GM19455 (cell line): ENCODE data around the gene ABCC5.
A peak's percentile ranks its signal among the peaks of the same experiment; 100 is the strongest.
"Not testable (repeated sequence)": the region's sequence is repeated elsewhere in the genome, so short reads cannot be mapped to it uniquely, and the experiment has no call there.

Source experiments
- ATAC-seq: cut with Tn5 transposase; IDR thresholded peaks from one replicate; pipeline ENCODE4 v1.9.1; 2021; ENCODE audit not compliant: unreplicated experiment

ABCC5 gene

GRCh38 chr3:184016811-184017671 is 643 bp downstream of the ABCC5 start:
- ATAC-seq: peak; percentile 69

GRCh38 chr3:184016169-184016570 is 1.5 kb downstream of the ABCC5 start:
- no peak for ATAC-seq

GRCh38 chr3:184015381-184016019 is 2.2 kb downstream of the ABCC5 start:
- ATAC-seq: no peak

GRCh38 chr3:184011937-184012889 is 5.5 kb downstream of the ABCC5 start:
- no peak for ATAC-seq

- no peak for ATAC-seq
Observed at GRCh38 chr3:184011230-184011876, 6.3 kb downstream of the ABCC5 start.

- no peak for ATAC-seq
Observed at GRCh38 chr3:184008161-184008560, 9.5 kb downstream of the ABCC5 start.

GRCh38 chr3:184007143-184007813 is 10.4 kb downstream of the ABCC5 start:
- ATAC-seq: not testable (repeated sequence)

GRCh38 chr3:184005941-184006507 is 11.7 kb downstream of the ABCC5 start:
- no peak for ATAC-seq

- ATAC-seq: no peak
Observed at GRCh38 chr3:184004476-184004875, 13.2 kb downstream of the ABCC5 start.

- no peak for ATAC-seq
Observed at GRCh38 chr3:184003187-184003967, 14.3 kb downstream of the ABCC5 start.

GRCh38 chr3:184002469-184002868 is 15.2 kb downstream of the ABCC5 start:
- ATAC-seq: no peak

GRCh38 chr3:184001761-184002160 is 15.9 kb downstream of the ABCC5 start:
- no peak for ATAC-seq

GRCh38 chr3:183991403-183991802 is 26.3 kb downstream of the ABCC5 start:
- ATAC-seq: no peak

GRCh38 chr3:183988216-183988790 is 29.4 kb downstream of the ABCC5 start:
- ATAC-seq: no peak

- ATAC-seq: no peak
Observed at GRCh38 chr3:183987000-183987600, 30.6 kb downstream of the ABCC5 start.

- ATAC-seq: no peak
Observed at GRCh38 chr3:183984749-183985729, 32.6 kb downstream of the ABCC5 start.

GRCh38 chr3:183984127-183984740 is 33.5 kb downstream of the ABCC5 start:
- no peak for ATAC-seq
